Measurements from ENCODE around the gene SVIP.

Gene SVIP

DNA sequence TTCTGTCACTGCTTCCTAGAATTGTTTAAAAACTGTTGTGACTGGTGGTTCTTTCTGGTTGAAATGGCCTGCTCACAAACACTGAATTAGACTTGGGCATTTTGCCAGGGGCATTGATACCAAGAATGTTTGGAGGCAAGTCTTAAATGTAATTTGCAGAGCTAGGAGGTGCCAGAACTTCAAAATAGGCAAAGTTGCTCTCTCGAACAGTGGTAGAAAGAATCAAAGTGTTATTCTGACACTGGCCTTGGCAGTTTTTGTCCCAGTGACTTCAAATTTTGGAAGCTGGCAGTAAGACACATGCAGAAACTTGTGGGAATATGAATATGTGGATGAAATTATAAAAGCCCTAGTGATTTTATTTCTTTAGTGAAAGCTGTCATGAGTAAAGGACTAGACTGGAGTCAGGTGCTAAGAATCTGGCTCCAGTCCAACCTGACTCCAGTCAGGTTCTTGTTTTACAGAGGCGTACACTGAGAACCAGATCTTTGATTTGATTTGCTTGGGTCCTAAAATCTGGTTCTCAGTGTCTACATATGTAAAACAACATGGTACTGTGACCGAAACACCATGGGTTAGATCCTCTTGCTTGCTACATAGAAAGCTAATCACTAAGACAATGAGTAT is 20.9 kb downstream of the SVIP start:
- peaks cover 6% of the 10 kb centered on the region for H3K4me1 ChIP-seq (ENCODE audit: insufficient read depth, poor library complexity, severe bottlenecking)
- no peaks in the 10 kb centered on the region for H3K36me3 ChIP-seq (ENCODE audit: low read depth)
- H3K27me3 ChIP-seq (ENCODE audit: insufficient read depth, poor library complexity, severe bottlenecking), result no peaks in the 10 kb centered on the region
- TF ChIP-seq, protein P1, sequence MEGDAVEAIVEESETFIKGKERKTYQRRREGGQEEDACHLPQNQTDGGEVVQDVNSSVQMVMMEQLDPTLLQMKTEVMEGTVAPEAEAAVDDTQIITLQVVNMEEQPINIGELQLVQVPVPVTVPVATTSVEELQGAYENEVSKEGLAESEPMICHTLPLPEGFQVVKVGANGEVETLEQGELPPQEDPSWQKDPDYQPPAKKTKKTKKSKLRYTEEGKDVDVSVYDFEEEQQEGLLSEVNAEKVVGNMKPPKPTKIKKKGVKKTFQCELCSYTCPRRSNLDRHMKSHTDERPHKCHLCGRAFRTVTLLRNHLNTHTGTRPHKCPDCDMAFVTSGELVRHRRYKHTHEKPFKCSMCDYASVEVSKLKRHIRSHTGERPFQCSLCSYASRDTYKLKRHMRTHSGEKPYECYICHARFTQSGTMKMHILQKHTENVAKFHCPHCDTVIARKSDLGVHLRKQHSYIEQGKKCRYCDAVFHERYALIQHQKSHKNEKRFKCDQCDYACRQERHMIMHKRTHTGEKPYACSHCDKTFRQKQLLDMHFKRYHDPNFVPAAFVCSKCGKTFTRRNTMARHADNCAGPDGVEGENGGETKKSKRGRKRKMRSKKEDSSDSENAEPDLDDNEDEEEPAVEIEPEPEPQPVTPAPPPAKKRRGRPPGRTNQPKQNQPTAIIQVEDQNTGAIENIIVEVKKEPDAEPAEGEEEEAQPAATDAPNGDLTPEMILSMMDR (IDR thresholded peaks at IDR 0.05; ENCODE audit: poor library complexity, severe bottlenecking), result no peak
- ATAC-seq (ENCODE audit: low read depth), result no peak
- H3K9me3 ChIP-seq (ENCODE audit: severe bottlenecking), result no peaks in the 10 kb centered on the region
- no peak for DNase-seq (ENCODE audit: low spot score)
- no peak overlapping the region for H3K4me3 ChIP-seq (ENCODE audit: severe bottlenecking)
- no peak overlapping the region for H3K27ac ChIP-seq (ENCODE audit: poor library complexity, severe bottlenecking)

DNA sequence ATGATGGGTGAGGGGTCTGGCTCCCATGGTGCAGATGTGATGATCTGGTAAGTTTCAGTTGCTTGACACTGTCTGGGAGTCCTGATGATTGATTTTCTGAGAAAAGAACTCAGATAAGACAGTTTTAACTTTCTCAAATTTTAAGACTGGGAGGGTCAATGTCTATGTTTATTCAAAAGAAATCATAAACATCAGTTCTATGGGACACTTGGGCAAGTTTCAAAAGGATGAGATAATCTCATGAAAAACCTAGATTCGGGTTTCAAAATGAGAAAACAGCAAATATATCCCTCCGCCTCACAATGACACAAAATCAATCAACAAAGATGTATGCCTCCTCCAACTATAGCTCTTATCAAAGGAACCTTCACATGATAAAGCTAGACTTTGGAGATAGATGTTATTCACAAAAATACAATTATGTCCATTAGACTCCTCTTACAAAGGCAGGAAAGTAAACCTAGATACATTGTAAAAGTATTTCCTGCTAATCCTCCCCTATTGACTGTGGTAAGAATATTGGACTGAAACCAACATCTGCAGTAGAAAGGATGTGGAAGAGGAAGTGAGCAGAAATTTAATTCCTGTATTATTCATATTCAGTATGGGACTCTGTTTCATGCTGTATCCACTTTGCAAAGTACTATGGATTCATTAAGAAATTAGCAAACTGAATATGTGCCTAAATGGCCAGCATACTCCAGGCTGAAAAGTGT is 21.6 kb downstream of the SVIP start:
- Histone ChIP-seq H3K4me3 (ENCODE audit: severe bottlenecking) (no peak overlapping the region), H3K27me3 (ENCODE audit: insufficient read depth, poor library complexity, severe bottlenecking) (no peaks in the 10 kb centered on the region), H3K36me3 (ENCODE audit: low read depth) (no peaks in the 10 kb centered on the region), H3K27ac (ENCODE audit: poor library complexity, severe bottlenecking) (no peak overlapping the region), H3K9me3 (ENCODE audit: severe bottlenecking) (no peaks in the 10 kb centered on the region), H3K4me1 (ENCODE audit: insufficient read depth, poor library complexity, severe bottlenecking) (peaks cover 6% of the 10 kb centered on the region)
- ATAC-seq (ENCODE audit: low read depth) (peak; percentile 70), DNase-seq (ENCODE audit: low spot score) (no peak)
- TF ChIP-seq, protein P1 (IDR thresholded peaks at IDR 0.05; ENCODE audit: poor library complexity, severe bottlenecking), result no peak

DNA sequence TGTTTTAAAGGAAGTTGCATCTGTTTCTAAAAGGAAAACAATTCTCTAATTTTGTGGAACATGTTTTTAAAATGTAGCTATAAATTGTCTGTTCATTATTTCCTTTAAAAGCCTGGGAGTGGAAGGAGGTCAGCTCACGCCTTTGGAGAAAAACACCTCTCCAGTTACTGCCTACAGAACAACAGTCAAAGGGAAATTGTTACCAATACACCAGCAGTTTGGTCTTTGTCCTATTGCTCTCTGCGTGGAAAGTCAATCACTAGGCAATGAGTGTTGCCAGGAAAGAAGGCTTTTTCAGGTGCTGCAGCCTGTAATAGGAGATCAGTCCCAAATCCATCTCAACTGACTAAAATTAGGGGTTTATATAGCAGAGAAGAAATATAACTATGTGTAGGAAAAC is 22.2 kb downstream of the SVIP start:
- TF ChIP-seq, protein P1 (IDR thresholded peaks at IDR 0.05; ENCODE audit: poor library complexity, severe bottlenecking), result no peak
- no peaks in the 10 kb centered on the region for H3K36me3 ChIP-seq (ENCODE audit: low read depth)
- ATAC-seq (ENCODE audit: low read depth) (no peak), DNase-seq (ENCODE audit: low spot score) (no peak)
- no peaks in the 10 kb centered on the region for H3K9me3 ChIP-seq (ENCODE audit: severe bottlenecking)
- no peaks in the 10 kb centered on the region for H3K27me3 ChIP-seq (ENCODE audit: insufficient read depth, poor library complexity, severe bottlenecking)
- H3K27ac ChIP-seq (ENCODE audit: poor library complexity, severe bottlenecking), result no peak overlapping the region
- H3K4me1 ChIP-seq (ENCODE audit: insufficient read depth, poor library complexity, severe bottlenecking), result peaks cover 6% of the 10 kb centered on the region
- H3K4me3 ChIP-seq (ENCODE audit: severe bottlenecking), result no peak overlapping the region

DNA sequence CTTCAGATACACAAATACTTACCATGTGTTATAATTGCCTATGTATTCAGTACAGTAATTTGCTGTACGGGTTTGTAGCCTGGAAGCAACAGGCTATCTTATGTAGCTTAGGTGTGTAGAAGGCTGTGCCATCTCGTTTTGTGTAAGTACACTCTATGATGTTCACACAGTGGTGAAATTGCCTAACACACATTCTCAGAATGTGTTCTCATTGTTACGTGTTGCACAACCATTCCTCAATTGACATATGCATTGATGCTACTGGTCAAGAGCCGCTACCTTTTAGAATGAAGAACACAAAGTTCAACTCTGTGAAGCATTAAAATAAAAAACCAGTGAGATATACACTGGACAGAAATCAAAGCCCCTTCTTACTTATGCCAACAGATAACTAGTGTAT is 26.7 kb downstream of the SVIP start:
- H3K4me1 ChIP-seq (ENCODE audit: insufficient read depth, poor library complexity, severe bottlenecking), result no peaks in the 10 kb centered on the region
- no peaks in the 10 kb centered on the region for H3K9me3 ChIP-seq (ENCODE audit: severe bottlenecking)
- DNase-seq (ENCODE audit: low spot score) (no peak), ATAC-seq (ENCODE audit: low read depth) (no peak)
- no peak overlapping the region for H3K27ac ChIP-seq (ENCODE audit: poor library complexity, severe bottlenecking)
- TF ChIP-seq, protein P1 (IDR thresholded peaks at IDR 0.05; ENCODE audit: poor library complexity, severe bottlenecking), result no peak
- no peaks in the 10 kb centered on the region for H3K36me3 ChIP-seq (ENCODE audit: low read depth)
- H3K4me3 ChIP-seq (ENCODE audit: severe bottlenecking), result no peak overlapping the region
- H3K27me3 ChIP-seq (ENCODE audit: insufficient read depth, poor library complexity, severe bottlenecking), result no peaks in the 10 kb centered on the region

GRCh38 chr11:22800482-22800881 is 29.1 kb downstream of the SVIP start:
- Histone ChIP-seq H3K27ac (ENCODE audit: poor library complexity, severe bottlenecking) (no peak overlapping the region), H3K4me1 (ENCODE audit: insufficient read depth, poor library complexity, severe bottlenecking) (no peaks in the 10 kb centered on the region), H3K4me3 (ENCODE audit: severe bottlenecking) (no peak overlapping the region), H3K9me3 (ENCODE audit: severe bottlenecking) (no peaks in the 10 kb centered on the region), H3K27me3 (ENCODE audit: insufficient read depth, poor library complexity, severe bottlenecking) (no peaks in the 10 kb centered on the region), H3K36me3 (ENCODE audit: low read depth) (no peaks in the 10 kb centered on the region)
- no peak for DNase-seq (ENCODE audit: low spot score)
- TF ChIP-seq, protein P1 (IDR thresholded peaks at IDR 0.05; ENCODE audit: poor library complexity, severe bottlenecking), result no peak
- ATAC-seq (ENCODE audit: low read depth), result no peak

Measured in RWPE2 (cell line).